ENCODE measurements around the gene ANO8. TPM values are rescaled to one million over a fixed set of nuclear protein-coding genes. Genes with fewer than 3 reads are reported as not detected.

The ANO8 gene
- total and polyA plus RNA-seq, 2 experiments from 2014 or later = 4.5 to 24.9 TPM

DNA sequence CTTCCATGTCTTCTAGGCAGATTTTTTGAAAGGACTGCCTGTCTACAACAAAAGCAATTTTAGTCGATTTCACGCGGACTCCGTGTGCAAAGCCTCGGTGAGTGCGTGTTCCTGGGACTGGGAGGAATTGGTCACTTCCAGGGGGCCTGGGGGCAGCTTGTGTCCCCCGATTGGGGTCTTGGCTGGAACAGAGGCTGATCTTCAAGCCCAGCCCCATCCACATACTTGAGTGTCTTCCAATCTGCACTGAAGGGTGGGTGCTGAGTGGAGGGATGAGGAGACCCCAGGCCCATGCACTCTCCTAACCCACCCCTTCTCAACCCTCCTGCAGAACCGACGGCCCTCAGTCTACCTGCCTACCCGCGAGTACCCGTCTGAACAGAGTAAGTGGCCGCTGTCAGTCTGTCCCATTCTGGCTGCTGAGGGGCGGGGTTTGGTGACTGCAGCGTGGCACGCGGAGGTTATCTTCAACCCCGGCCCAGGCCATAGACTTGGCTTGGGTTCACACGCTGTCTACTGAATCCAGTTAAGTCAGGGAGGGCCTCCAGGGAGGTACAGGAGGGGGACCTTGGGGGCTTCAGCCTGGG is 20.6 kb downstream of the ANO8 start (continued):
- TF ChIP-seq, protein P1, sequence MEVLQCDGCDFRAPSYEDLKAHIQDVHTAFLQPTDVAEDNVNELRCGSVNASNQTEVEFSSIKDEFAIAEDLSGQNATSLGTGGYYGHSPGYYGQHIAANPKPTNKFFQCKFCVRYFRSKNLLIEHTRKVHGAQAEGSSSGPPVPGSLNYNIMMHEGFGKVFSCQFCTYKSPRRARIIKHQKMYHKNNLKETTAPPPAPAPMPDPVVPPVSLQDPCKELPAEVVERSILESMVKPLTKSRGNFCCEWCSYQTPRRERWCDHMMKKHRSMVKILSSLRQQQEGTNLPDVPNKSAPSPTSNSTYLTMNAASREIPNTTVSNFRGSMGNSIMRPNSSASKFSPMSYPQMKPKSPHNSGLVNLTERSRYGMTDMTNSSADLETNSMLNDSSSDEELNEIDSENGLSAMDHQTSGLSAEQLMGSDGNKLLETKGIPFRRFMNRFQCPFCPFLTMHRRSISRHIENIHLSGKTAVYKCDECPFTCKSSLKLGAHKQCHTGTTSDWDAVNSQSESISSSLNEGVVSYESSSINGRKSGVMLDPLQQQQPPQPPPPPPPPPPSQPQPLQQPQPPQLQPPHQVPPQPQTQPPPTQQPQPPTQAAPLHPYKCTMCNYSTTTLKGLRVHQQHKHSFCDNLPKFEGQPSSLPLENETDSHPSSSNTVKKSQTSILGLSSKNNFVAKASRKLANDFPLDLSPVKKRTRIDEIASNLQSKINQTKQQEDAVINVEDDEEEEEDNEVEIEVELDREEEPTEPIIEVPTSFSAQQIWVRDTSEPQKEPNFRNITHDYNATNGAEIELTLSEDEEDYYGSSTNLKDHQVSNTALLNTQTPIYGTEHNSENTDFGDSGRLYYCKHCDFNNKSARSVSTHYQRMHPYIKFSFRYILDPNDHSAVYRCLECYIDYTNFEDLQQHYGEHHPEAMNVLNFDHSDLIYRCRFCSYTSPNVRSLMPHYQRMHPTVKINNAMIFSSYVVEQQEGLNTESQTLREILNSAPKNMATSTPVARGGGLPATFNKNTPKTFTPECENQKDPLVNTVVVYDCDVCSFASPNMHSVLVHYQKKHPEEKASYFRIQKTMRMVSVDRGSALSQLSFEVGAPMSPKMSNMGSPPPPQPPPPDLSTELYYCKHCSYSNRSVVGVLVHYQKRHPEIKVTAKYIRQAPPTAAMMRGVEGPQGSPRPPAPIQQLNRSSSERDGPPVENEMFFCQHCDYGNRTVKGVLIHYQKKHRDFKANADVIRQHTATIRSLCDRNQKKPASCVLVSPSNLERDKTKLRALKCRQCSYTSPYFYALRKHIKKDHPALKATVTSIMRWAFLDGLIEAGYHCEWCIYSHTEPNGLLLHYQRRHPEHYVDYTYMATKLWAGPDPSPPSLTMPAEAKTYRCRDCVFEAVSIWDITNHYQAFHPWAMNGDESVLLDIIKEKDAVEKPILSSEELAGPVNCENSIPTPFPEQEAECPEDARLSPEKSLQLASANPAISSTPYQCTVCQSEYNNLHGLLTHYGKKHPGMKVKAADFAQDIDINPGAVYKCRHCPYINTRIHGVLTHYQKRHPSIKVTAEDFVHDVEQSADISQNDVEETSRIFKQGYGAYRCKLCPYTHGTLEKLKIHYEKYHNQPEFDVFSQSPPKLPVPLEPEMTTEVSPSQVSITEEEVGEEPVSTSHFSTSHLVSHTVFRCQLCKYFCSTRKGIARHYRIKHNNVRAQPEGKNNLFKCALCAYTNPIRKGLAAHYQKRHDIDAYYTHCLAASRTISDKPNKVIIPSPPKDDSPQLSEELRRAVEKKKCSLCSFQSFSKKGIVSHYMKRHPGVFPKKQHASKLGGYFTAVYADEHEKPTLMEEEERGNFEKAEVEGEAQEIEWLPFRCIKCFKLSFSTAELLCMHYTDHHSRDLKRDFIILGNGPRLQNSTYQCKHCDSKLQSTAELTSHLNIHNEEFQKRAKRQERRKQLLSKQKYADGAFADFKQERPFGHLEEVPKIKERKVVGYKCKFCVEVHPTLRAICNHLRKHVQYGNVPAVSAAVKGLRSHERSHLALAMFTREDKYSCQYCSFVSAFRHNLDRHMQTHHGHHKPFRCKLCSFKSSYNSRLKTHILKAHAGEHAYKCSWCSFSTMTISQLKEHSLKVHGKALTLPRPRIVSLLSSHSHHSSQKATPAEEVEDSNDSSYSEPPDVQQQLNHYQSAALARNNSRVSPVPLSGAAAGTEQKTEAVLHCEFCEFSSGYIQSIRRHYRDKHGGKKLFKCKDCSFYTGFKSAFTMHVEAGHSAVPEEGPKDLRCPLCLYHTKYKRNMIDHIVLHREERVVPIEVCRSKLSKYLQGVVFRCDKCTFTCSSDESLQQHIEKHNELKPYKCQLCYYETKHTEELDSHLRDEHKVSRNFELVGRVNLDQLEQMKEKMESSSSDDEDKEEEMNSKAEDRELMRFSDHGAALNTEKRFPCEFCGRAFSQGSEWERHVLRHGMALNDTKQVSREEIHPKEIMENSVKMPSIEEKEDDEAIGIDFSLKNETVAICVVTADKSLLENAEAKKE (CRISPR knock-in tag; IDR thresholded peaks at IDR 0.05) = no peak
- no peak for TF ChIP-seq CREB1 (CRISPR knock-in tag; IDR thresholded peaks at IDR 0.05; ENCODE audit: low read depth)
- no peak for TF ChIP-seq EZH2 (IDR thresholded peaks at IDR 0.05; ENCODE audit: low read depth, unreplicated experiment)

DNA sequence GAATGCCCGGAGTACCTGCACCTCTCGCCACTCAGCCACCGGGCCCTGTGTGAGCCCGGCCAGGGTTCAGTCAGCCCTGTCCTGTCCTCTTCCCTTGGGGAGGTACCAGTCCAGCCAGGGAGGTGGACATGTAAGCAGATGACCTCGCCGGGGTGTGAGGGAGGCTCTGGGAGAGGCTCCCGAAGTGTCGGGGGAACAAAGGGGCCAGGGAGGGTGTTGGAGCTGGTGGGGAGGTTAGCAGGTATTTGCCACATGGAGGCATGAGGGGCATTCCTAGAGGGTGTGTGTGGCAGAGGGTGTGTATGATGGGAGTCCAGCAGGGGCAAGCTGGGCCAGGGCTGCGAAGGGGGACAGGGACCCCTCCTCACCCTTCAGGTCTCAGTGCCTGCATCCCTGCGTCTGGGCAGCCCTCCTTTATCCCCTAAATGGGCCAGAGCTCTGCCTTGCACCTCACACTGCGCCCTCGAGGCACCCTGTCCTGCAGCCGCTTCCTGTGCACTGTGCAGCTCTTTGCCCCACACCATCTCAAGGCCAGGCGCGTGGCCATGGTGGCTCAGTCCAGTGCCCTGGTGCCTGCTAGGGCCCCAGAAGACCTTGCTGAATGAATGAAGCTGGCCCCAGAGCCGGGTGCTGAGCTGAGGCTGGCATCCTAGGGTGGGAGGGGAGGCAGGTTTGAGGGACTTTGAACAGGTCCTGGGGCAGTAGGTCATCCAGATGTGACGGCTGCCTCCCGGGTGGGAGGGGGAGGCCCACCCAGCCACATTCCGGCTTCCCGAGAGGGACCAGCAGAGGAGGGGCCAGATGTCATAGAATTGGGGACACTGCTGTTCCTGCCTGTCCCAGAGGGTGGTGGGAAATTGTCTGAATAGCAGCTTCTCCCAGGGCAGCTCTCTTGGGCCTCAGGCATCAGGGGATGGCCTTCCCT is 22.2 kb downstream of the ANO8 start:
- DNase-seq (ENCODE audit: low spot score) = no peak
- Mint-ChIP-seq H3K27me3 (ENCODE audit: insufficient read depth, low read depth, poor library complexity) (peaks cover 20% of the 10 kb centered on the region), H3K4me1 (peaks cover 16% of the 10 kb centered on the region), H3K9me3 (no peaks in the 10 kb centered on the region; the same call in 2 of the 3 replicates), H3K4me3 (no peak overlapping the region; the same call in 2 of the 3 replicates), H3K27ac (no peak overlapping the region), H3K36me3 (ENCODE audit: low read depth) (peaks cover 42% of the 10 kb centered on the region)
- Histone ChIP-seq H3K27ac (ENCODE audit: low read depth) (no peak overlapping the region), H3K4me2 (no peak overlapping the region), H3K27me3 (ENCODE audit: insufficient read depth) (no peaks in the 10 kb centered on the region), H3K9me2 (ENCODE audit: insufficient read depth) (no peaks in the 10 kb centered on the region), H3K4me3 (no peak overlapping the region), H3F3A (replicated peaks; ENCODE audit: low read depth) (peaks cover 14% of the 10 kb centered on the region), H3K79me2 (replicated peaks; ENCODE audit: insufficient read depth) (peaks cover 25% of the 10 kb centered on the region), H2AFZ (no peak overlapping the region), H3K36me3 (ENCODE audit: insufficient read depth) (peaks cover 10% of the 10 kb centered on the region; the same call in 1 of the 2 replicates), H4K20me1 (replicated peaks; ENCODE audit: insufficient read depth) (peaks cover 16% of the 10 kb centered on the region), H3K4me1 (ENCODE audit: insufficient read depth) (peaks cover 12% of the 10 kb centered on the region)
- ATAC-seq = no peak
- TF ChIP-seq ZNF114 (CRISPR knock-in tag; IDR thresholded peaks at IDR 0.05) (no peak), ZNF331 (CRISPR knock-in tag; IDR thresholded peaks at IDR 0.05; ENCODE audit: low read depth) (no peak)
- TF ChIP-seq, protein P2, sequence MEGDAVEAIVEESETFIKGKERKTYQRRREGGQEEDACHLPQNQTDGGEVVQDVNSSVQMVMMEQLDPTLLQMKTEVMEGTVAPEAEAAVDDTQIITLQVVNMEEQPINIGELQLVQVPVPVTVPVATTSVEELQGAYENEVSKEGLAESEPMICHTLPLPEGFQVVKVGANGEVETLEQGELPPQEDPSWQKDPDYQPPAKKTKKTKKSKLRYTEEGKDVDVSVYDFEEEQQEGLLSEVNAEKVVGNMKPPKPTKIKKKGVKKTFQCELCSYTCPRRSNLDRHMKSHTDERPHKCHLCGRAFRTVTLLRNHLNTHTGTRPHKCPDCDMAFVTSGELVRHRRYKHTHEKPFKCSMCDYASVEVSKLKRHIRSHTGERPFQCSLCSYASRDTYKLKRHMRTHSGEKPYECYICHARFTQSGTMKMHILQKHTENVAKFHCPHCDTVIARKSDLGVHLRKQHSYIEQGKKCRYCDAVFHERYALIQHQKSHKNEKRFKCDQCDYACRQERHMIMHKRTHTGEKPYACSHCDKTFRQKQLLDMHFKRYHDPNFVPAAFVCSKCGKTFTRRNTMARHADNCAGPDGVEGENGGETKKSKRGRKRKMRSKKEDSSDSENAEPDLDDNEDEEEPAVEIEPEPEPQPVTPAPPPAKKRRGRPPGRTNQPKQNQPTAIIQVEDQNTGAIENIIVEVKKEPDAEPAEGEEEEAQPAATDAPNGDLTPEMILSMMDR (conservative IDR thresholded peaks at IDR 0.05; ENCODE audit: low read depth in 2 of 2) = no peak
